Measurements from ENCODE around the gene CLEC4G. TPM values are rescaled to one million over a fixed set of nuclear protein-coding genes. Genes with fewer than 3 reads are reported as not detected.
"Not testable (repeated sequence)": the region's sequence is repeated elsewhere in the genome, so short reads cannot be mapped to it uniquely, and the experiment has no call there.

The CLEC4G gene
- total RNA-seq, 1 donor from 2014 or later: not detected

DNA sequence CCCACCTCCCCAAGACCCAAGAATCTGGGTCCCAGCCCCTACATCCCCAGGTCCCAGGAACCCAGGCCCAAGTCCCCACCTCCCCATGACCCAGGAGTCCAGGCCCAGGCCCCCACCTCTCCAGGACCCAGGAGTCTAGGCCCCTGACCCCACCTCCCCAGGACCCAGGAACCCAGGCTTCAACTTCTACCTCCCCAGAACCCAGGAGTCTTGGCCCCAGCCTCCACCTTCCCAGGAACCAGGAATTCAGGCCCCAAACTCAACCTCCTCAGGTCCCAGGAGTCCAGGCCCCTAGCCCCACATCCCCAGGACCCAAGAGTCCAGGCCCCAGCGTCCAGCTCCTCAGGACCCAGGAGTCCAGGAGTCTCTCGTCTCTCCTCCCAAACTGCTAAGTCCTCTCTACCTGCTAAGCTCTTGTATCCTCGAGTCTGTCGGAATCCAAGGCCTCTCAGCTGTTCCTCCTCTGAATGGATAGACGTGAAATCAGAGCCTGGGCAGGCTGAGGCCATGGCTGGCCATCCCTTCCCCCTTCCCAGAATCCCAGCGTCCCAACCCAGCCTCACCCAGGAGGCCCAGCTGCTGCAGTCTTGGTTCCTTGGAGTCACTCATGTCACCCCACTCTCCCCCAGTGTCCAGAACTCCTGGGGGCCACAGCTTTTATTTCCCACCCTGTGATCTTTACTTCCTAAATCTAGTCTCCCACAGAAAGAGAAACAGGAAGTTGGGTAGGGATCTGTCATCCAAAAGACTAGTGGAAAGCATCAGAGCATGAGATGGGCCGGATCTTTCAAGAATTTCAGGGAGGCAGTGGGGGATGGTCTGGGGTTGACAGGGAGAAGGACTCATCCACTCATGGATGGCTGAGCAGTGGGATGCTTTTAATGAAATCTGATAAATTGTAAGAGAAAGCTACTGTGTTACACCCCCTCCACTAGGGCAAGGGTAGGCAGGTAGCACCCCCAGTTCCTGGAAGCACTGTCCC, 15.3 kb upstream of the CLEC4G start, which contains the start of gene CD209:
Gene CD209 (minus strand): TSS at position 632 of the 982 bp plus-strand sequence. CDS start 23 bp downstream, at position 609.
- DNase-seq (ENCODE audit: low read depth, low spot score): no peak

DNA sequence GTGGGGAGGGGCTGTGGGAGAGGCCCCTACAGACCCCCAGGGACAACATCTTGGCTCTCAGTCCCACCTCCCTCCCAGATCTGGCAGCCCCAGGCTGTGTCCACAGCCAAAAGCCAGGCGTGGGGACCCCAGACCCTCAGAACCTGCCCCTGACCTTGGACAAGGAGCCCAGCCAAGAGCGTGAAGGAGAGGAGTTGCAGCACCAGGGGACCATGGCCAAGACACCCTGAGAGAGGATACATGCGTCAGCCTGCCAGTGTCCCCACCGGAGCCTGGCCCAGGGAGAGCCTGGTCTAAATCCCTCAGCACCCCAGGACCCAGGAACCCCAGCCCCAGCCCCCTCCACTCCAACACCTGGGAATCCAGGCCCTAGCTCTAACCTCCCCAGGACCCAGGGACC, 14.4 kb upstream of the CLEC4G start:
- DNase-seq (ENCODE audit: low read depth, low spot score): not testable (repeated sequence)

DNA sequence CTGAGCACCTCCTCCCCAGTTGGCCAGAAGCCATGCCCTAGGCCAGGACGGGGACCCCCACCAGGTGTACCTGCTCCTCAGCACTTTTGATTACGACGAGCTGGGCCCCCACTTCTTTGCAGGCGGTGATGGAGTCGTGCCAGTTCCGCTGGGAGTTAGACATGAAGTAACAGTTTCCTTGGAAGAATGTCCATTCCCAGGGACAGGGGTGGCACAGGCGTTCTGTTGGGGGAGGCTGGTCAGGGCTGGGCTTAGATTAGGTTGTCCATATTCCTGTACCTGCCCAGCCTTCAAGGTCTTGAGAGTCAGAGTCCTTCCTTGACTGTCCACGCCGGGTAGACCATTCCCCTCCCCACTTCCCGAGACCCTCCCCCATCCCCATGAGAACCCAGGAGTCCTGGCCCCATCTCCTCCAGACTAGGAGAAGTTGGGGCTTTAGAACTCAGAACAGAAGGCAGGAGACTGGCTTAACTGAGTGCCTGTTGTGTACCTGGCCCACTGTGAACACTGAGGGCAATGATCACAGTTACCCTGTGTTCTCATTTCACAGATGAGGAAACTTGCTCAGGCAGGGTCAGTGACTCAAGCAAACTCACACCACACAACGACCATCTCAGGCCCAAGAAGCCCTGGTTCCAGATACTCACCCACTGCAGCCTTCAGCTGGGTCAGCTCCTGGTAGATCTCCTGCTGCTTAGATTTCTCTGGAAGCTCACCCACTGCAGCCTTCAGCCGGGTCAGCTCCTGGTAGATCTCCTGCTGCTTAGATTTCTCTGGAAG, 13.2 kb upstream of the CLEC4G start:
- no peak for DNase-seq (ENCODE audit: low read depth, low spot score)

DNA sequence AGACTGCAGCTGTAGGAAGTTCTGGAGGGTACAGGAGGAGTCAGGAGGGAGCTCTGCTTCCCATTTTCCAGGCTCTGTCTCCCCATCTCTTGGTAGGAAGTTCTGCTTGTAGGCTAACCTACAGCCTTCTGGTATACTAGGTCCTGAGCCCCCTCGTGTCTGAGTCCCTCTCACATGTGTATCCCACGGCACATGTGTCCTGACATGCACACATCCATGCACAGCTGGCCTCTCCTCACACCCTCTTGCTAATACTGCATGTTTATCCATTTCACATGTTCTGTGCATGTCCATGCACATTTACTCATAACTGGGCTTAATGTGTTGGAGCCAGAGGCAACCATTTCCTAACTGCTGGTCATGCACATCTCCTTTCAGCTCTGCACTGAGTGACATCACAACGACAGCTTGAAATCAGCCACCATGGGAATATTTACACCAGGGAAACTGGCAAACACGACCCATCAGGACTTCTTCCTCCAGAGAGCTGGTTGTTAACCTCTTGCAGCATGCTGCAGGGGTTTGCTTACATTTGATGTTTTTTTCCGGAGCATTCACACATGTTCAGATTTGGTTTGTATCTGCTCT, 12.4 kb upstream of the CLEC4G start:
- no peak for DNase-seq (ENCODE audit: low read depth, low spot score)

GRCh38 chr19:7743425-7743841, 11.5 kb upstream of the CLEC4G start:
- DNase-seq (ENCODE audit: low read depth, low spot score): no peak

DNA sequence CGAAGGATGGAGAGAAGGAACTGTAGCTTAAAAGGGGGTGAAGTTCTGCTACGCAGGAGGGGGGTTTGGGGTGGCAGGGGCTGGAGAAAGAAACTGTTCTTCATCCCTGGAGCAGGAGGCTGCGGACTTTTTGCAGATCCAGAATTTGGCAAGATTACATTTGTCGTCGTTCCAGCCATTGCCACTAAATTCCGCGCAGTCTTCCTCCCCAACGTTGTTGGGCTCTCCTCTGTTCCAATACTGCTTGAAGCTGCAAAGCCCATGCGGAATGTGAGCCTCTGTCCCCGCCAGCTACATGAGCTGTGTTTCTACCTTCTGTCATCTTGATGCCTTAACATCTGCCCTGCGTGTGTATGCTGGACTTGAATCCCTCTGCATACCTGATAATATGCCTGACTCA, 11.1 kb upstream of the CLEC4G start:
- no peak for DNase-seq (ENCODE audit: low read depth, low spot score)

DNA sequence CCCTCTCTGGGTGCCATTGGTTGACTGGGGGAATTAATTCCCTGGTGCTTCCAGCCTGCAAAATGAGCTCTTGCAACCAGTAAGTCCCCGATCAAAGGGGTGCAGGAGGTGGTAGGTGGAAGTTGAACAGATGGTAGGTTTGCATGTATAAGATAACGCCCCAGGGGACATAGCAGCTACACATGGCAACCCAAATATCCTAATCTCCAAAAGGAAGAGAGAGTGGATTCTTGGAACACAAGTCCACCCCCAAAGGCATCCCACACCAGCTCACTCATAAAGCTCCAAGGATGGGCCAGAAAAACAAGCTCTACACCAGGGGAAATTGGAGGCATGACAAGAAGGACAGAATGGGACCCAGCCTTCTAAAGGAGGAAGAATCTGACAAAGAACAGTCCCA, 10.7 kb upstream of the CLEC4G start:
- DNase-seq (ENCODE audit: low read depth, low spot score): no peak

GRCh38 chr19:7740682-7741054, 8.8 kb upstream of the CLEC4G start:
- DNase-seq (ENCODE audit: low read depth, low spot score): no peak

- DNase-seq (ENCODE audit: low read depth, low spot score): no peak
Observed at GRCh38 chr19:7739801-7740681, 8.1 kb upstream of the CLEC4G start.

GRCh38 chr19:7739211-7739755, 7.4 kb upstream of the CLEC4G start:
- DNase-seq (ENCODE audit: low read depth, low spot score): no peak

DNA sequence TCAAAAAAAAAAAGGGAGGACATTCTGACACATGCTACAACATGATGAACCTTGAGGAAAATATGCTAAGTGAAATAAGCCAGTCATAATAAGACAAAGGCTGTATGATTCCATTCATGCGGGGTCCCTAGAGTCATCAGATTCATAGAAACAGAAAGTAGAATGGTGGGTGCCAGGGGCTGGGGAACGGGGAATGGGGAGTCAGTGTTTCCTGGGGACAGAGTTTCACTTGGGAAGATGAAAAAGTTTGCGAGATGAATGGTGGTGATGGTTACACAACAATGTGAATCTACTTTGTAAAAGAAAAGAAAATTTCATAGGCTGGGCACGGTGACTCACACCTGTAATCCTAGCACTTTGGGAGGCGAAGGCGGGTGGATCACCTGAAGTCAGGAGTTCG, 6.1 kb upstream of the CLEC4G start:
- DNase-seq (ENCODE audit: low read depth, low spot score): no peak

GRCh38 chr19:7737215-7737614, 5.3 kb upstream of the CLEC4G start:
- DNase-seq (ENCODE audit: low read depth, low spot score): no peak

GRCh38 chr19:7736148-7736547, 4.2 kb upstream of the CLEC4G start:
- no peak for DNase-seq (ENCODE audit: low read depth, low spot score)

- no peak for DNase-seq (ENCODE audit: low read depth, low spot score)
Observed at GRCh38 chr19:7734220-7735203, 2.6 kb upstream of the CLEC4G start.

- no peak for DNase-seq (ENCODE audit: low read depth, low spot score)
Observed at GRCh38 chr19:7733376-7733775, 1.5 kb upstream of the CLEC4G start.

- no peak for DNase-seq (ENCODE audit: low read depth, low spot score)
Observed at GRCh38 chr19:7731615-7732014, 295 bp downstream of the CLEC4G start.

DNA sequence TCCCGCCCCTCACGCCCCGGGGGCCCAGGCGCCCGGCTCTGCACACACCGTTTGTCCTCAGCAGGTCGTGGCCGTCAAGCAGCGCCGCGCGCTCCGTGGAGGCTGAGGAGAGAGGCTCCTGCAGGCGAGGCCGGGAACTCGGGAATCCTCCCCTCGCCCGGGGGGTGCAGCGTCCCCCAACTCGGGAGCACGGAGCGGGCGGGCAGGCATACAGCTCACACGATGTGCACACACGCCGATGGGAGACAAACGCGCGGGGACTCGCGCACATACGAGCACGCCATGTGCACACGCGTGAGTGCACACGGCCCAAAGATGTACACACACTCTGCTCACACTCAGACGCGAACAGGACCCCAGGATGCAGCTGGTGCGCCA, 703 bp downstream of the CLEC4G start:
- DNase-seq (ENCODE audit: low read depth, low spot score): no peak

DNA sequence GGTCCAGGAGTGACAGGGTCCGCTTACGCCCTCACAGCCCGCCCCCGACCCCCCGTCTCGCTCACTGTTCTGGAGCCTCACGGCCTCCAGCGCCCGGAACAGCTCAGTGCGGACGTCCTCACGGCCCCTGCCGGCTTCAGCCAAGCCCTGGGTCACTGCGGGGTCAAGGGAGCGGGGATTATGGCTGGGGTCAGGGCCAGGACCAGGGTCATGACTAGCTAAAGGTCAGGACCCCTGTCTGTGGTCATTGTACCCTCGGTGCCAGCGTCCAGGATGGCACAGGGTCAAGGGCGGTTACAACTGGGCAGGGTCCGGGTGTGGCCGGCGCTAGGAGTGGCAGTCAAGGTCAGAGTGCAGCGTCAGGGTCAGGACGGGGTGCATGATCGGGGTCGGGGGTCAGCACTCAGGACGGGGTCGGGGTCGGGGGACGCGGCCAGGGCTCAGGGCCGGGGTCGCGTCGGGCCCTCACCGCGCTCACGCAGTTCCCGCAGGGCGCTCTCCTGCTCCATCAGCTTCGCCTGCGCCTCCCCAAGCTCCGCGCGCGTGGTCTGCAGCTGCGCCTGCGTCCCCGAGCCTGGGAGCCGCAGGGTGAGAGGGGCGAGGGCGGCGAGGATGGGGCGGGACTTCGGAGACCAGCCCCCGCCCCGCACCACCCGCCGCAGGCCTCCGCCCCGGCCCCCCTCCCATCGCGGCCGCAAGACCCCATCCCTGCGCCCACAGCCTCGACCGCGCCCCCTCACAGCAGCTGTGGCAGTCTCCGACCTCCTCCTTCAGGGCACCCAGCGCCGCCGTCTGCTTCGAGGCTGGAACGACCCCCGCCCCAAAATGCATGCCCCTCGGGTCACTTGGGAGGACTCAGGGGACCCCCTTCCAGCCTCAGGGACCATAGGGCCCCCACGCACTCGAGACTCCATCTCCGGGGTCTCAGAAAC, 1.4 kb downstream of the CLEC4G start:
- no peak for DNase-seq (ENCODE audit: low read depth, low spot score)
